GM21825 (cell line): ENCODE data around the gene FNTB.

Experiments used
- ATAC-seq: cut with Tn5 transposase; IDR thresholded peaks from one replicate; pipeline ENCODE4 v1.9.1; 2021; ENCODE audit warnings: mild to moderate bottlenecking, moderate library complexity; ENCODE audit not compliant: unreplicated experiment

FNTB gene

DNA sequence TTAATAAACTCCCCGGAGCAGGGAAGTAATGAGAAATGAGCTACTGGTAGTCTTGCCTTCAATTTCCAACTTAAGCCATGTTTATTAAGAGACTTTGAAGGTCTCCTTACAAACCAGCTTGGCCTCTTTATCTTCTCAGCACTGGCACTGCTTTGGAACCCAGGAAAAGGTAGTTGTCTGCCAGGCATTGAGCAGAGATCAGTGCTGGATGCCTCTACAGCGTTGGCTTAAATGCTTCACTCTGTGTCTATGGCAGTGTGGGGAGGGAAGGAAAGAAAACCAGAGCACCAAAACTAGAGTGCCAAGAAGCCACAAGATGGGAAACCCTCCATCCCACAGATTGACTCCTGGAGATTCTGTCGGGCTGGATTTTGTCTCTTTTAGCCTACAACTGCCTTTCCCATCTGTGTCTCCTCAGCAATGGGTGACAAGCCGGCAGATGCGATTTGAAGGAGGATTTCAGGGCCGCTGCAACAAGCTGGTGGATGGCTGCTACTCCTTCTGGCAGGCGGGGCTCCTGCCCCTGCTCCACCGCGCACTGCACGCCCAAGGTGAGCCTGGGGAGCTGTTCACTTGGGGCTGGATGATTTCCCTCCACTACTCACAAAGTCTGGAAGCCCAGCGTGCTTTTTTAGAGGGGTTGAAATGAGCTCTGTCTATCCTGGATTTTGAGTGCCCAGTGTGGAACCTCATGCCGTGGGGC lies 57.3 kb downstream of the FNTB start:
- no peak for ATAC-seq

- no peak for ATAC-seq
Observed at GRCh38 chr14:65044596-65044959, 57.9 kb downstream of the FNTB start.

- no peak for ATAC-seq
Observed at GRCh38 chr14:65045006-65045405, 58.3 kb downstream of the FNTB start.

DNA sequence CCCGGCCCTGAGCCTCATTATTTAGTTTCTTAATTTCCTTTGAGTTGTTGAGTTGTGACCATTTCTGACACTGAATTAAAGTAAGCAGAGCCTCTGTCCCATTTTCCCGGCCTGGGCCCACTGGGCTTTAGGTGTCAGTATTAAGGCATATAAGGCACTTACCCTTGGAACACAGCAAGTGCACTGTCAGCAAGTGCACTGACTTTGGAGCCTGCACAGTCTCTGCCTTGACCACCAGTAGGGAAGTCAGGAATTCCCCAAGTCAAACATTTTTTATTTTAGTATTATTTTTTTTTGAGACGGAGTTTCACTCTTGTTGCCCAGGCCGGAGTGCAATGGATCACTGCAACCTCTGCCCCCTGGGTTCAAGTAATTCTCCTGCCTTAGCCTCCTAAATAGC lies 59.0 kb downstream of the FNTB start:
- ATAC-seq = no peak

GRCh38 chr14:65052832-65053231 lies 66.1 kb downstream of the FNTB start:
- no peak for ATAC-seq

- ATAC-seq = no peak
Observed at GRCh38 chr14:65053466-65053865, 66.8 kb downstream of the FNTB start.

GRCh38 chr14:65054471-65055085 lies 67.9 kb downstream of the FNTB start:
- no peak for ATAC-seq

- no peak for ATAC-seq
Observed at GRCh38 chr14:65057695-65058094, 71.0 kb downstream of the FNTB start.

DNA sequence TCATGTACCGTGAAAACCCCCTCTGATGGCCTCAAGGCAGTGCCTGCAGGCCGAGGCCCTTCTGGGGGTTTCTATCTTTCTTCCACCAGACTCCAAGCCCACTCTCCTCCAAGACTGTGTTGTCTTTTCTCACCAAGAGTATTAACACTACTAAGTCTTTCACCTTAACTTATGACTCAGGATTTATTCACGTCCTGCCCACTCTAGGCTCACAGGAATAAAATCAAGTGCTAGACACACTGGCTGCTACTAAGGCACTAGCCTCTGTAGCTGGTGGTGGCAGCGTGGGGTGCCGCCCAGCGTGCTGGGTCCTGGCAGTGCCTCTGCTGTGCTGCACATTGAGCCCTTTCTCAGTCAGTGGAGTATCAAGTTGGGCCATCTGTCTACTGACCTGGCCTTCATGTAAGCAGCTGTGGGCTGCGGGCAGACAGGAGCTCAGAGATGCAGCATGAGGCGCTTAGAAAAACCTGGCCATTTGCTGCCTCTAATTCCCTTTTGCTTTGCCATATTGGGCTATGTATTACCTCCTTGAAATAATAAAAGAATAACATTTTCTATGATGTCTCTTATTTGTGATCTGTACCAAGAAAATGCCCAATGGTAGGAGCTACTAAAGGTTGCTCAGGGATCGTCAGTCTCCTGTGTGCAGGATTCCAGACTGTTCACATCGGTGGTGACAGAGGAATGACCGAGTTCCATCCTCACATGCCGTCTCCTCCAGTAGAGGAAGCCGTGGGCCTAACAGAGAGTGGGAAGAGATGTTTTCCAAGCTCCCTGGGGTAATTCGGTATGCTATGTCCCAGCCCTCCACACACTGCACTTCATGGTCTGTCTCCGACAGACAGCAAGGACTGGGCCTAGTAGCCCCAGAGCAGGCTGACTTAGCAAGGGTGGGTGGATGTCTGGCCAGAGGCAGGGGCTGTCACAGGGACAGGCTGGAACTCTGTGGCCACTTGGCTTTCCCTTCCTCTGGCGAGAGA lies 75.7 kb downstream of the FNTB start:
- no peak for ATAC-seq

DNA sequence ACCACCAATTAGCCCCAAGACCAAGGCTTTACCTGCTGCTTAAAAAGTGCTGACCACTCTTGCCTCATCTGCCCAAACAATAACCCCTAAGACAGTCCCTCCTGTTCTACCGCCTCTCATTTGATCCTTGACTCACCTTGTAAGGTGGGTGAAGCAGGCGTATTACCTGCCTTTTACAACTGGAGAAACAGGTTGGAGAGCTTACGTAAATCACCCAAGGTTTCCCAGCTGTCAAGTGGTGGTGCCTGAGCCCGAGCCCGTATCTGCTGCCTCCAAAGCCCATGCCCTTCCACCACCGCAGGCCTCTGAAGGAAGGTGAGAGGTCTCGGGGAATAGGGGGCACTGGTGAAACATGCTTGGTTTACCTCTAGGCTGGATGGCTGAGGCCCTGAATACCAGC lies 79.0 kb downstream of the FNTB start:
- ATAC-seq = no peak

DNA sequence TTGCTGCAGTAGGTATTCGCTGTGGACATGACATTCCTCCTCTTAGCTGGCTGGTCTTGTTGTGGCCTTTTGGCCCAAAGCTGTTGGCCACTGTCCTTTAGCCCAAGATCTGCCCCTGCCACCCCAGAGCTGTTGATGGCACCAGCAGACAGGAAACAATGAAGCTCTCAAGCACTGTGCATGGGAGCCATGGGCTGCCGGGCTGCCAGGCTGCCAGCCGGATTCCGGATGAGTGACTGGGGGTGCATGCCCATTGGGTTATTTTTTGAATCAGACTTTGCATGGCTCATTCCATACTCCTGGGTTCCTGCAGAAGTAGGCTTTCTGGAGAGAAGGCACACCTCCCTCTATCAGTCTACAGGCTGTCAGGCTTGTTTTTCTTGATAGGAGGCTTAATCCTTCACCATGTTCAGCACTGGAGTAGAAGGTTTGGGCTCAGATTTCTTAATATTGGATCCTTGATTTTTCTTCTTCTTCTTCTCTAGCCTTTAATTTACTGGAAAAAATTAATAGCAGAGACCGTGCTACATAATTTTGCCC lies 83.2 kb downstream of the FNTB start:
- ATAC-seq = no peak

- ATAC-seq = no peak
Observed at GRCh38 chr14:65070471-65070976, 83.8 kb downstream of the FNTB start.

DNA sequence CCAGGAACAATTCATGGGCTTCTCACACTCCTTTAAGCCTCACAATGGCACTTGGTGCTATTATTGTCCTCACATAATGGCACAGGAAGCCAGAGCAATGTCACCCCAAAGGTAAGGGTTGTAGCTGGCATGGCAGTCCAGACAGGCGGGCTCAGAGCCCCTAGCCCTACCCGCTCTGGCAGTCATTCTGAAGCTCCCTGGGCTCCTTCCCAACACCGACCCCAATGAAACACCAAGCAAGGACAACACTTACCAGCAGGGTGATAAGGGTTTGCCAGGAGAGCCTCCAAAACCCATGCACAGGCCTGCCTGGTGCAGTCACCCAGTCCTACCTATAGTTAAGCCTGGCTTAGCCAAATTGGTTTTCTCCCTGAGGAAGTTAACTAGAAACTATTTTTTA lies 84.8 kb downstream of the FNTB start:
- ATAC-seq = no peak

DNA sequence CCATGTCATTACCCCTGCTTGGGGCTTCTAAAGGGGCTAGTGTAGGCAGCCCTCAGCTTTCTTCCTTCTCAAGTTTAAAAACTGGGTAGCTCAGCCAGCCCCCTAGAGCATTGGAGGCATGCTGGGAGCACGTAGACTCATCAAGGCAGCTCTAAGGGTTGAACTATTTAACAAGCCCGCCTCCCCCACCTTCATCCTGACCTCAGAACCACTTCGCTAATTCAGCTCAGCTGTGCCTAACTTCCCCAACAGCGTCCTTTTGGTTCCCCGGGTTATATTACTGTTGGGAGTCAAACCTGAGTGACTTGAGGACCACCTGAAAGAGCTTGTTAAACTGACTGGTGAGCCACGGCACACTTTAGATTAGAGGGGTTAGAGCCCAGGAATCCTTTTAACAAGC lies 85.6 kb downstream of the FNTB start:
- ATAC-seq = no peak

GRCh38 chr14:65072937-65073336 lies 86.2 kb downstream of the FNTB start:
- ATAC-seq = no peak

DNA sequence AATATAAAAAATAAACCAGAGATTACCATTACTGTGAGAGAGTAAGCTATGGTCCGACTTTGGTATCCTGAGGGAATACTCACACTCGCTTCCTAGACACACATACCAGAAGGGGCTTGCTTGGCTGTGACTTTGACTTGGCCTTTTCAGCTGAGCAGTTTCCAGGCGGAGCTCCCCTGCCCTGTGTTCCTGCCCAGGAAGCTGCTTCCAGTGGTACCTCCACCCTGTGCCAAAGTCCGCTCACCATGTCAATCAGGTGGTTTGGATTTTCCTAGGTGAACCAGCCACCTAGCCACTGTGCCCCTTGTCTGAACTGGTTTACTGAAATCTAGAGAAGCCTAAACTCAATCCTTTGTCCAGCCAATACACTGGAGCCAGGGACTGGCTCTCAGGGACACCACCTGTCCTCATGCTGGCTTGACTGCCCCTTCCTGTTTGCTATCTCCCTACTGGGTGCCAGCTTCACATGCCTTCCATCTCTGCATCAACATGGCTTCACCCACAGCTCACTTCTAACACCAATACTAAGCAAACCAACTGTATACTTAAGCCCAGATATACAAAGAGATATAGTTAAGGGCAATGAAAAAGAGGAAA lies 87.0 kb downstream of the FNTB start:
- no peak for ATAC-seq

- ATAC-seq = no peak
Observed at GRCh38 chr14:65074449-65075150, 87.9 kb downstream of the FNTB start.

DNA sequence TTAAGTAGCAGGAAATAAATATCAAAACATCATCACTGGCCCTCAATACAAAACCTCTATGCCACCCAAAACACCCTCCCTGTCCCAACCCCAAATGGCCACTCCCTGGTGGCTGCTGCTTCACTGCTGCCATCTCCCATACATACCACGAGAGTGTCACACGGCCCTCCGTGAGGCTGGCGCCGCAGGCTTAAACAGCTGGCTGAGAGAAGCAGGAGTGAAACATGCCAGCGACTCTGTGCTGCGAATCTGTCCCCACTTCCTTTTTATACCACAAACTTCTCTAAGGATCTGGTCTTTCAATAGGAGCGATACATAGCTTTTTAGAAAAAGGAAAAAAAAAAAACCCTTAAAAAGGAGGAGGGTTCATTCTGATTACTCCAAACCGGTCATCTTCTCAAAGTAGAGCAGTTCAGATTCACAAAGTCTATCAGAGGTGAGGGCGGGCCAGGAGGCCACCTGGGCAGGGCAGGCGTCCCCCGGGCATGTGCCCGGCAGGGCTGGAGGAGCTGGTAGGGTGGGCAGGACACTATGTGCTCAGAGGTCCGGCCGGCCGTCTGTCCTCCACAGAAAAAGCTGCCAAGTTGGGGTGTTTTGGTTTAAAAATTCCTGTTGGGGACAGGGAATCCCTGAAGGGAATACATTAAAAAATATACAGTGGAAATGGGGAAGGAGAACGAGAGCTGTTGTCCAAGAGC lies 89.1 kb downstream of the FNTB start:
- ATAC-seq = no peak

DNA sequence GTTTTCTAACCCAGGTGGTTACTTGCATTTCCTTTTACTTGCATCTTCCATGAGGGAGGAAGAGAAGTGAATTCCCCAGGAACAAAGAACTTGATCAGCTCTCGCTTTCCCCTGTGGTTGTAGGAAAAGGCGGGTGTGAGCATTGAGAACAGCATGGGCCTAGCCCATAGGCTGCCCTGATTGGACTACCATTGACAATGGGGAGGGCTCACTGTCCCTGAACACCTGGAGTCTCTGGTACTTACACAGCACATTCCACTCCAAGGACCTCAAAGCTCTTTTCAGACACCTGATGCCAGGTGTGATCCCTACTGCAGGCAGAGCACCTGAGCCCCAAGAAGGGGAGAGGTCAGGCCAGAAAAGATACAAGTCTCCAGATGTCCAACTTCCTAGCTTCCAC lies 90.6 kb downstream of the FNTB start:
- no peak for ATAC-seq

DNA sequence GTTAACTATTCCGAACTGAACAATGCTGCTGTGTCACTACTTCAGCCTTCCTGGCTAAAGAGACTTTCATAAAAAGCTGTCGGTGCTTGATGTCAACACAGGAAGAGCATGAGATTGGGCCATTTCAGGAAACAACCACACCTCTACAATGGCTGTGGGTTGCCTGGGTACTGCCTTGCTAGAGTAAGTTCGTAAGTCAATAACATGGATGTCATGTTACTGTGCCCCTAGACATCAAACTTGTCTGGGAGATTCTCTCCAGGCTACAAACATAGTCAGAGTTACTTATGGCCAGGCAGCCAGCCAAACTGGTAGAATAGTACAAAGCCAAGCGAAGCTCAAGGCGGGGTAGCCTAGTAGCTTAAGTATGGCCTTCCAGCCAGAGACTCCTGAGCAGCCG lies 92.5 kb downstream of the FNTB start:
- ATAC-seq = no peak
